ENCODE results near the gene WDR33.

WDR33 gene

GRCh38 chr2:127740665-127741288, 70.2 kb downstream of the WDR33 start:
- peak overlapping the region; percentile 13 for H3K27ac ChIP-seq (ENCODE audit: low read depth, low read length, poor library complexity, severe bottlenecking)
- no peaks in the 10 kb centered on the region for H3K9me3 ChIP-seq (ENCODE audit: low read length)
- H3K9me2 ChIP-seq (ENCODE audit: low read depth, low read length), result no peaks in the 10 kb centered on the region
- H3K4me2 ChIP-seq (ENCODE audit: low read length), result no peak overlapping the region
- TF ChIP-seq EZH2 (IDR thresholded peaks at IDR 0.05; ENCODE audit: borderline replicate concordance, low read length), result no peak
- no peak for TF ChIP-seq CTCF (IDR thresholded peaks at IDR 0.05; ENCODE audit: low read length)
- no peak overlapping the region for H3K9ac ChIP-seq (ENCODE audit: low read length)
- no peaks in the 10 kb centered on the region for H3K79me2 ChIP-seq (ENCODE audit: insufficient read depth, low read length)
- no peaks in the 10 kb centered on the region for H3K27me3 ChIP-seq (ENCODE audit: insufficient read depth, low read length)
- no peaks in the 10 kb centered on the region for H3K4me1 ChIP-seq (ENCODE audit: insufficient read depth, low read length, severe bottlenecking)
- no peak overlapping the region for H2AFZ ChIP-seq (ENCODE audit: low read length)
- H3K4me3 ChIP-seq (ENCODE audit: low read depth, low read length, poor library complexity, severe bottlenecking), result no peak overlapping the region
- peaks cover 81% of the 10 kb centered on the region for H3K36me3 ChIP-seq (ENCODE audit: insufficient read depth, low read length)
- H4K20me1 ChIP-seq (ENCODE audit: insufficient read depth, low read length), result no peaks in the 10 kb centered on the region
- no peaks in the 10 kb centered on the region for H3F3A ChIP-seq (ENCODE audit: insufficient read depth, low read length)

- no peak overlapping the region for H3K27ac ChIP-seq (ENCODE audit: low read depth, low read length, poor library complexity, severe bottlenecking)
- no peaks in the 10 kb centered on the region for H3K4me1 ChIP-seq (ENCODE audit: insufficient read depth, low read length, severe bottlenecking)
- no peak overlapping the region for H3K4me2 ChIP-seq (ENCODE audit: low read length)
- H3K9me3 ChIP-seq (ENCODE audit: low read length), result no peaks in the 10 kb centered on the region
- no peaks in the 10 kb centered on the region for H3K79me2 ChIP-seq (ENCODE audit: insufficient read depth, low read length)
- H2AFZ ChIP-seq (ENCODE audit: low read length), result no peak overlapping the region
- no peaks in the 10 kb centered on the region for H3K9me2 ChIP-seq (ENCODE audit: low read depth, low read length)
- H4K20me1 ChIP-seq (ENCODE audit: insufficient read depth, low read length), result no peaks in the 10 kb centered on the region
- no peak for TF ChIP-seq CTCF (IDR thresholded peaks at IDR 0.05; ENCODE audit: low read length)
- TF ChIP-seq EZH2 (IDR thresholded peaks at IDR 0.05; ENCODE audit: borderline replicate concordance, low read length), result no peak
- H3K27me3 ChIP-seq (ENCODE audit: insufficient read depth, low read length), result no peaks in the 10 kb centered on the region
- H3K9ac ChIP-seq (ENCODE audit: low read length), result no peak overlapping the region
- peaks cover 75% of the 10 kb centered on the region for H3K36me3 ChIP-seq (ENCODE audit: insufficient read depth, low read length)
- H3F3A ChIP-seq (ENCODE audit: insufficient read depth, low read length), result no peaks in the 10 kb centered on the region
- H3K4me3 ChIP-seq (ENCODE audit: low read depth, low read length, poor library complexity, severe bottlenecking), result no peak overlapping the region
These were observed 71.2 kb downstream of the WDR33 start for GRCh38 chr2:127739800-127740199.

- Histone ChIP-seq H3K79me2 (ENCODE audit: insufficient read depth, low read length) (no peaks in the 10 kb centered on the region), H3K9me2 (ENCODE audit: low read depth, low read length) (no peaks in the 10 kb centered on the region), H3K4me2 (ENCODE audit: low read length) (no peak overlapping the region), H3K4me3 (ENCODE audit: low read depth, low read length, poor library complexity, severe bottlenecking) (no peak overlapping the region), H3K27me3 (ENCODE audit: insufficient read depth, low read length) (no peaks in the 10 kb centered on the region), H4K20me1 (ENCODE audit: insufficient read depth, low read length) (no peaks in the 10 kb centered on the region), H2AFZ (ENCODE audit: low read length) (no peak overlapping the region), H3K36me3 (ENCODE audit: insufficient read depth, low read length) (peaks cover 62% of the 10 kb centered on the region), H3K27ac (ENCODE audit: low read depth, low read length, poor library complexity, severe bottlenecking) (no peak overlapping the region), H3K9ac (ENCODE audit: low read length) (no peak overlapping the region), H3F3A (ENCODE audit: insufficient read depth, low read length) (no peaks in the 10 kb centered on the region), H3K9me3 (ENCODE audit: low read length) (no peaks in the 10 kb centered on the region), H3K4me1 (ENCODE audit: insufficient read depth, low read length, severe bottlenecking) (no peaks in the 10 kb centered on the region)
- TF ChIP-seq EZH2 (IDR thresholded peaks at IDR 0.05; ENCODE audit: borderline replicate concordance, low read length) (no peak), CTCF (IDR thresholded peaks at IDR 0.05; ENCODE audit: low read length) (no peak)
These were observed 73.1 kb downstream of the WDR33 start for GRCh38 chr2:127737892-127738291.

Data from OCI-LY1 (cell line).